Measurements from ENCODE around the gene BICRAL. TPM values are rescaled to one million over a fixed set of nuclear protein-coding genes. Genes with fewer than 3 reads are reported as not detected.
A peak's percentile ranks its signal among the peaks of the same experiment; 100 is the strongest.
"Not testable (repeated sequence)": the region's sequence is repeated elsewhere in the genome, so short reads cannot be mapped to it uniquely, and the experiment has no call there.

Gene BICRAL
- total and polyA plus RNA-seq, 2 donors: 12.3 to 16.2 TPM

- under 1% methylated on average over 63 of the region's 63 CpGs for WGBS
- peak; percentile 93 for DNase-seq (ENCODE audit: extremely low spot score)
- peak overlapping the region; percentile 90 for H3K27ac ChIP-seq (ENCODE audit: low read depth)
- no peaks in the 10 kb centered on the region for H3K4me1 ChIP-seq (ENCODE audit: insufficient read depth)
- H3K4me3 ChIP-seq (ENCODE audit: low read depth, low read length): peak overlapping the region; percentile 58
- H3K36me3 ChIP-seq (ENCODE audit: insufficient read depth): peaks cover 2% of the 10 kb centered on the region
These were observed 108.7 kb downstream of the BICRAL start for GRCh38 chr6:42890311-42891198.

- H3K27ac ChIP-seq (ENCODE audit: low read depth): peak overlapping the region; percentile 54
- H3K4me1 ChIP-seq (ENCODE audit: insufficient read depth): no peaks in the 10 kb centered on the region
- DNase-seq (ENCODE audit: extremely low spot score): no peak
- H3K4me3 ChIP-seq (ENCODE audit: low read depth, low read length): peak overlapping the region; percentile 58
- no peaks in the 10 kb centered on the region for H3K36me3 ChIP-seq (ENCODE audit: insufficient read depth)
- WGBS: 38% methylated on average over 17 of the region's 17 CpGs
These were observed 109.4 kb downstream of the BICRAL start for GRCh38 chr6:42891199-42891722.

- H3K4me3 ChIP-seq (ENCODE audit: low read depth, low read length); H3K27ac ChIP-seq (ENCODE audit: low read depth); H3K4me1 ChIP-seq (ENCODE audit: insufficient read depth); H3K36me3 ChIP-seq (ENCODE audit: insufficient read depth); DNase-seq (ENCODE audit: extremely low spot score): not testable (repeated sequence)
- WGBS: 53% methylated on average over 19 of the region's 19 CpGs
These were observed 112.4 kb downstream of the BICRAL start for GRCh38 chr6:42894041-42894828.

GRCh38 chr6:42896178-42896719 is 114.4 kb downstream of the BICRAL start:
- H3K4me1 ChIP-seq (ENCODE audit: insufficient read depth): no peaks in the 10 kb centered on the region
- 68% methylated on average over 10 of the region's 10 CpGs for WGBS
- H3K4me3 ChIP-seq (ENCODE audit: low read depth, low read length): no peak overlapping the region
- H3K36me3 ChIP-seq (ENCODE audit: insufficient read depth): no peaks in the 10 kb centered on the region
- DNase-seq (ENCODE audit: extremely low spot score): no peak
- no peak overlapping the region for H3K27ac ChIP-seq (ENCODE audit: low read depth)

GRCh38 chr6:42898891-42899361 is 117.1 kb downstream of the BICRAL start:
- Histone ChIP-seq H3K4me1 (ENCODE audit: insufficient read depth) (no peaks in the 10 kb centered on the region), H3K36me3 (ENCODE audit: insufficient read depth) (no peaks in the 10 kb centered on the region), H3K27ac (ENCODE audit: low read depth) (no peak overlapping the region), H3K4me3 (ENCODE audit: low read depth, low read length) (no peak overlapping the region)
- DNase-seq (ENCODE audit: extremely low spot score): peak; percentile 45
- 10% methylated on average over 10 of the region's 10 CpGs for WGBS

GRCh38 chr6:42899871-42900270 is 118.0 kb downstream of the BICRAL start:
- Histone ChIP-seq H3K27ac (ENCODE audit: low read depth) (no peak overlapping the region), H3K36me3 (ENCODE audit: insufficient read depth) (no peaks in the 10 kb centered on the region), H3K4me1 (ENCODE audit: insufficient read depth) (no peaks in the 10 kb centered on the region), H3K4me3 (ENCODE audit: low read depth, low read length) (no peak overlapping the region)
- no peak for DNase-seq (ENCODE audit: extremely low spot score)
- WGBS: 43% methylated on average over 8 of the region's 8 CpGs

- DNase-seq (ENCODE audit: extremely low spot score): peak; percentile 75
- Histone ChIP-seq H3K4me3 (ENCODE audit: low read depth, low read length) (no peak overlapping the region), H3K36me3 (ENCODE audit: insufficient read depth) (no peaks in the 10 kb centered on the region), H3K27ac (ENCODE audit: low read depth) (no peak overlapping the region), H3K4me1 (ENCODE audit: insufficient read depth) (no peaks in the 10 kb centered on the region)
- WGBS: 4% methylated on average over 11 of the region's 11 CpGs
These were observed 119.7 kb downstream of the BICRAL start for GRCh38 chr6:42901538-42901957.

- not testable (repeated sequence) for H3K4me3 ChIP-seq (ENCODE audit: low read depth, low read length); DNase-seq (ENCODE audit: extremely low spot score); H3K4me1 ChIP-seq (ENCODE audit: insufficient read depth); H3K36me3 ChIP-seq (ENCODE audit: insufficient read depth); H3K27ac ChIP-seq (ENCODE audit: low read depth)
- WGBS: 73% methylated on average over 22 of the region's 22 CpGs
These were observed 120.8 kb downstream of the BICRAL start for GRCh38 chr6:42902429-42903263.

- H3K4me3 ChIP-seq (ENCODE audit: low read depth, low read length): no peak overlapping the region
- no peak for DNase-seq (ENCODE audit: extremely low spot score)
- H3K4me1 ChIP-seq (ENCODE audit: insufficient read depth): no peaks in the 10 kb centered on the region
- H3K36me3 ChIP-seq (ENCODE audit: insufficient read depth): no peaks in the 10 kb centered on the region
- 93% methylated on average over 10 of the region's 10 CpGs for WGBS
- no peak overlapping the region for H3K27ac ChIP-seq (ENCODE audit: low read depth)
These were observed 122.6 kb downstream of the BICRAL start for GRCh38 chr6:42904467-42904866.

GRCh38 chr6:42907336-42907735 is 125.5 kb downstream of the BICRAL start:
- WGBS: 50% methylated on average over 5 of the region's 5 CpGs
- H3K4me3 ChIP-seq (ENCODE audit: low read depth, low read length): no peak overlapping the region
- no peaks in the 10 kb centered on the region for H3K36me3 ChIP-seq (ENCODE audit: insufficient read depth)
- no peak overlapping the region for H3K27ac ChIP-seq (ENCODE audit: low read depth)
- no peak for DNase-seq (ENCODE audit: extremely low spot score)
- H3K4me1 ChIP-seq (ENCODE audit: insufficient read depth): no peaks in the 10 kb centered on the region

GRCh38 chr6:42909835-42910234 is 128.0 kb downstream of the BICRAL start:
- no peaks in the 10 kb centered on the region for H3K4me1 ChIP-seq (ENCODE audit: insufficient read depth)
- WGBS: 89% methylated on average over 10 of the region's 10 CpGs
- no peak overlapping the region for H3K27ac ChIP-seq (ENCODE audit: low read depth)
- H3K36me3 ChIP-seq (ENCODE audit: insufficient read depth): no peaks in the 10 kb centered on the region
- H3K4me3 ChIP-seq (ENCODE audit: low read depth, low read length): no peak overlapping the region
- no peak for DNase-seq (ENCODE audit: extremely low spot score)

- Histone ChIP-seq H3K27ac (ENCODE audit: low read depth) (no peak overlapping the region), H3K4me3 (ENCODE audit: low read depth, low read length) (peak overlapping the region; percentile 29), H3K36me3 (ENCODE audit: insufficient read depth) (no peaks in the 10 kb centered on the region), H3K4me1 (ENCODE audit: insufficient read depth) (no peaks in the 10 kb centered on the region)
- WGBS: 6% methylated on average over 49 of the region's 49 CpGs
- no peak for DNase-seq (ENCODE audit: extremely low spot score)
These were observed 129.5 kb downstream of the BICRAL start for GRCh38 chr6:42911171-42912021.
